Uterus (tissue), 4 donors: ENCODE results near the gene SLC6A19. TPM values are rescaled to one million over a fixed set of nuclear protein-coding genes. Genes with fewer than 3 reads are reported as not detected.

Experiments used
- DNase-seq, 2 donors: peaks; one replicate each; pipeline ENCODE4 v3.0.0-alpha.2; 2019 to 2020
- H3K27ac ChIP-seq, 2 donors: fragments of 200-600 bp; sonication (generic); 1 replicate in 1 of 2; 2 replicates in 1 of 2; pipeline ENCODE4 v1.5.1; 2016 to 2018
- H3K27me3 ChIP-seq, 2 donors: fragments of 200-600 bp; sonication (generic); one replicate each; pipeline ENCODE4 v1.5.1; 2018 to 2019; ENCODE audit warnings: control low read depth in 1 of 2
- H3K36me3 ChIP-seq, 2 donors: fragments of 200-600 bp; sonication (generic); one replicate each; pipeline ENCODE4 v1.5.1; 2019; ENCODE audit warnings: control low read depth in 1 of 2
- H3K4me1 ChIP-seq, 2 donors: fragments of 200-600 bp; sonication (generic); one replicate each; pipeline ENCODE4 v1.5.1; 2018 to 2019; ENCODE audit warnings: control low read depth in 1 of 2
- H3K4me3 ChIP-seq, 2 donors: fragments of 200-600 bp; sonication (generic); 1 replicate in 1 of 2; 2 replicates in 1 of 2; pipeline ENCODE4 v1.5.1; 2018 to 2019; ENCODE audit warnings: mild to moderate bottlenecking in 1 of 2
- H3K9me3 ChIP-seq, 2 donors: fragments of 200-600 bp; sonication (generic); one replicate each; pipeline ENCODE4 v1.5.1; 2019; ENCODE audit warnings: control low read depth in 1 of 2
- POLR2A ChIP-seq, 2 donors: fragments of 450-650 bp; IDR thresholded peaks; one replicate each; pipeline ENCODE4 v1.6.1; 2016; ENCODE audit warnings: antibody characterized with exemption in 2 of 2, mild to moderate bottlenecking in 1 of 2, moderate library complexity in 1 of 2
- intact Hi-C: fragments of 100-400 bp; cut with DNase I; formaldehyde crosslinking; loops from one replicate; pipeline ENCODE4 v1.15.1; 2023; ENCODE audit warnings: low total_unique reads
- total RNA-seq, 4 donors: library from RNA; depleted of rRNA in 3 of 4; stranded (reverse); fragments of >200 nt in 3 of 4; gene quantifications; one replicate each; pipeline versions ENCODE4 v1.1.0 to v1.2.4, GENCODE V29; 2014 to 2023
- TF ChIP-seq, protein P1 (sequence below), 4 experiments: fragments of 200-600 bp in 2 of 4; fragments of 450-650 bp in 2 of 4; sonication (generic) in 2 of 4; IDR thresholded peaks; one replicate each; pipeline ENCODE4 v1.5.1; 2016 to 2019; ENCODE audit warnings: antibody characterized with exemption in 4 of 4, mild to moderate bottlenecking in 2 of 4, moderate library complexity in 1 of 4
- donor health status: DM: yes; HTN: yes; CAD: no.

Gene SLC6A19
- total RNA-seq, 4 donors from 2014 or later, result under 0.01 TPM; not detected in 3

DNA sequence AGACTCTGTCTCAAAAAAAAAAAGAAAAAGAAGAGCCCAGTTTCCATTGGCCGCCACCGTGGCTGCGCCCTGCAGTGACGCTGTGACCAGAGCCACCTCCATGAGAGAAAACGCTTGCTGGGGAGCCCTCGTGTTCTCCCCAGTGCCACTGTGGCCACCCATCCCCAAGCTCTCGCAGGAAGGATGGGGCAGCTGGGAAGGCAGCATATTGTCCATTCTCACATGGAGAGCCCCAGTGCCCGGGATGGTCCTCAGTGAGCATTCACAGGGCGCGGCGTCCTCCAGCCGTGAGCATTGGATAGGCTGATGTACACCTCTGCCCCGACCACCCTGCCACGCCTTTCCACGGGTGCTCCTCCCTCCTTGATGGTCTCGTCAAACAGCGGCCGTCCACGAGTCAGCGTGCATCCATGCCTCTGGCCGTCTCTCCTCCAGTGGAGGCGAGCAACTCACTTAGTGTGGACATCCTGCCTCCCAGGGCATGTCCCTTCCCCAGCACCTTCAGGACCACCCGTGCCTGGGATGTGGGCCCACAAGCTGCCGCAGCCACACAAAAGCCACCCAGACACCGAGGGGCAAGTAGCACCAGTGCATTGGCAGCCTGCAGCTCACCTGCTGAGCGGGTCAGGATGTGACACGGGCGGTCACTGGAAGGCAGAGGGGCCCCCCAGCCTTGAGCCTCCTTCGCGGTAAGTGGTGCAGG lies 23.4 kb upstream of the SLC6A19 start:
- Histone ChIP-seq H3K4me3 (no peak overlapping the region), H3K4me1 (no peaks in the 10 kb centered on the region), H3K27ac (no peak overlapping the region), H3K36me3 (no peaks in the 10 kb centered on the region), H3K9me3 (no peaks in the 10 kb centered on the region), H3K27me3 (no peaks in the 10 kb centered on the region)
- intact Hi-C loops, result no loop called here
- no peak for DNase-seq
- TF ChIP-seq, protein P1, sequence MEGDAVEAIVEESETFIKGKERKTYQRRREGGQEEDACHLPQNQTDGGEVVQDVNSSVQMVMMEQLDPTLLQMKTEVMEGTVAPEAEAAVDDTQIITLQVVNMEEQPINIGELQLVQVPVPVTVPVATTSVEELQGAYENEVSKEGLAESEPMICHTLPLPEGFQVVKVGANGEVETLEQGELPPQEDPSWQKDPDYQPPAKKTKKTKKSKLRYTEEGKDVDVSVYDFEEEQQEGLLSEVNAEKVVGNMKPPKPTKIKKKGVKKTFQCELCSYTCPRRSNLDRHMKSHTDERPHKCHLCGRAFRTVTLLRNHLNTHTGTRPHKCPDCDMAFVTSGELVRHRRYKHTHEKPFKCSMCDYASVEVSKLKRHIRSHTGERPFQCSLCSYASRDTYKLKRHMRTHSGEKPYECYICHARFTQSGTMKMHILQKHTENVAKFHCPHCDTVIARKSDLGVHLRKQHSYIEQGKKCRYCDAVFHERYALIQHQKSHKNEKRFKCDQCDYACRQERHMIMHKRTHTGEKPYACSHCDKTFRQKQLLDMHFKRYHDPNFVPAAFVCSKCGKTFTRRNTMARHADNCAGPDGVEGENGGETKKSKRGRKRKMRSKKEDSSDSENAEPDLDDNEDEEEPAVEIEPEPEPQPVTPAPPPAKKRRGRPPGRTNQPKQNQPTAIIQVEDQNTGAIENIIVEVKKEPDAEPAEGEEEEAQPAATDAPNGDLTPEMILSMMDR (IDR thresholded peaks at IDR 0.05), result no peak

DNA sequence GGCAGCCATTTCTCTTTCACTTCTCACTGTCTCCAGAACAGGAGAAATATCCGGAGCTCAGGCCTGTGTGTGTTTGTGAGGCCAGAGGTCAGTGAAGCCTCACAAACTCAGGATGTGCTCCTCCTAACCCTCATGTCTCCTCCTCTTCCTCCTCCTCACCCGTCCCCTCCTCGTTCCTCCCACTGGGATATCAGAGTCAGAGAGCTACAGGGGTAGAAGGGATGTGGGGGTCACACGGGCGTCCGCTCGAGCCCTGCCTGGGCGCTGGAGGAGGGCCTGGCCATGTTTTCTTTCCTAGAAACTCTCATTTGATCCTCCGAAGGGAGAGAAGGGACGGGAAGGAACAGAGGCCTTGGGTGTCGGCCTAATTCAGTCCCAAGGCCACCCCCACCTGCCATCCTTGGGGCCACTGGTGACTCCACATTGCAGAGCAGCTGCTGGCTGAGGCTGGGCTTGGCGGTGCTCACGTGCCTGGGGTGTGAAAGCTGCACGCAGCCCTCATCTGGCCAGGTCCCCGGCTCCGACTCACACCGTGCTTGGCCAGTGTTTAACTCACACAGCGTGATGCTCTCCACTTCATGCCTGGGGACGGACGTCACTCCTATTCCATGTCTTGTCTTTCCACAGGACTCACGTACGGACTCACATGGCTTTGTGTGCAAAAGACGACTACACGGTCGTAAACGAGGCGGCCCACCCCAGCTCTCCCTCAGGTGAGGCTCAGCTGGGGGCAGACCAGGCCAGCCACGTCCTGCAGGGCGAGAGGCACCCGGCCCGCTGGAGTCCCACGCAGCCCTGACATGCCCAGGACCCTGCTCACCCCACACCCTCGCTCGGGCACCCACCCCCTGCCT lies 22.6 kb upstream of the SLC6A19 start:
- TF ChIP-seq, protein P1 (IDR thresholded peaks at IDR 0.05), result no peak
- TF ChIP-seq POLR2A (IDR thresholded peaks at IDR 0.05), result no peak
- Histone ChIP-seq H3K27me3 (no peaks in the 10 kb centered on the region), H3K4me1 (no peaks in the 10 kb centered on the region), H3K4me3 (no peak overlapping the region), H3K27ac (no peak overlapping the region), H3K9me3 (no peaks in the 10 kb centered on the region), H3K36me3 (no peaks in the 10 kb centered on the region)
- intact Hi-C loops, result no loop called here
- DNase-seq, result no peak

DNA sequence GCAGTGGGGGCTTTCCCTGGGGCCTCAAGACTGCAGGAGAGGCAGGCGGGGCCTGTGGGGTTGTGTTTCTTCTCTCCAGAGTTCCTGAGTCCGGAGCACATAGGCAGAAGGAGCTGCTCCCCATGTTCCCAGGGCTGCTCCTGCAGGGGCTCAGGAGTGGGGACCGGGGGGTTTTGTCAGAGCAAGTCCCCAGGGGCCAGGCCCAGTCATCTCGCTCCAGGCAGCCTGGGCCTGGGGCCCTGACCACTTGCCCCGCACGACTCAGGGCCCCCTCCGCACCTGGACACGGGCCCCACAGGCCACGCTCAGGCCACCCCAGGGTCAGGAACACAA lies 22.0 kb upstream of the SLC6A19 start:
- Histone ChIP-seq H3K36me3 (no peaks in the 10 kb centered on the region), H3K9me3 (no peaks in the 10 kb centered on the region), H3K4me1 (no peaks in the 10 kb centered on the region), H3K27me3 (no peaks in the 10 kb centered on the region), H3K4me3 (no peak overlapping the region), H3K27ac (no peak overlapping the region)
- no peak for DNase-seq
- intact Hi-C loops, result no loop called here
- TF ChIP-seq, protein P1 (IDR thresholded peaks at IDR 0.05), result no peak
- TF ChIP-seq POLR2A (IDR thresholded peaks at IDR 0.05), result no peak

DNA sequence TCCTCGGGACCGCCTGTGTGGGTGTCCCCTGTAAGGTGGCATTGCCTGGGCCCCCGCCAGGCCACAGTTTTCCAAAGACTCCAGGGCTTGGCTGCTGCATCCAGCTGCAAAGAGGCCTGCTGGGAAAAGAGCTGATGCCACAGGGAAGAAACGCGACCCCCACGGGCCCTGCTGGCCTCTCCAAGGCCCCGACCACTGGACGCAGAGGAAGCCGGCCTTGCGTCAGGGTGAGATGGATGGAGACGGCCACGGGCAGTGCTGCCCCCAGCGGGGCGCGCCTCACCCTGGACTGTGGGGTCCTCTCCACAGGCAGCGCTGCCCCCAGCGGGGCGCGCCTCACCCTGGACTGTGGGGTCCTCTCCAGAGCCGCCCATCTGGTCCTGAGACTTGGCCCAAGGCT lies 21.3 kb upstream of the SLC6A19 start:
- DNase-seq, result no peak
- Histone ChIP-seq H3K9me3 (no peaks in the 10 kb centered on the region), H3K36me3 (no peaks in the 10 kb centered on the region), H3K27ac (no peak overlapping the region), H3K4me1 (no peaks in the 10 kb centered on the region), H3K27me3 (no peaks in the 10 kb centered on the region), H3K4me3 (no peak overlapping the region)
- intact Hi-C loops, result no loop called here
- TF ChIP-seq, protein P1 (IDR thresholded peaks at IDR 0.05), result no peak
- TF ChIP-seq POLR2A (IDR thresholded peaks at IDR 0.05), result no peak

DNA sequence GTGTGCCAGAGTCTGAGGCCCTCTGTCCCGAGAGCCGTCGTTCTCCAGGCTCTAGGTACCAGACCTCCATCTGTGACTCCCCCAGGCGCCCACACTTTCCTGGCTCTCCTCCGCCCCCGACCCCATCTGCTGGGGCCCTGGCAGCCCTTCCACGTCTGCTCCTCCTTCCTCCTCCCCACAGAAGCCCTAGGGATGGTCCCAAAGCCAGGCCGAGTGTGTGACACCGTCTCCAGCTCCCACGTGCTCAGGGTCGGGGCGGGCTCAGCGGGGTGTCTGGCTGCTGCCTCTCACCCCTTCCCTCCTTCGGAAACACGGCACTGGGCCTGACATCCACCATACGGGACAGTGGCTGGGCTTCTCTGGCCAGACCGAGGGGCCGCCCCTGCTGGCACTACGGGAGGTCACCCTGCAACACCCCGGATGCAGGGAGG lies 20.5 kb upstream of the SLC6A19 start:
- Histone ChIP-seq H3K9me3 (no peaks in the 10 kb centered on the region), H3K36me3 (no peaks in the 10 kb centered on the region), H3K4me3 (no peak overlapping the region), H3K4me1 (no peaks in the 10 kb centered on the region), H3K27me3 (no peaks in the 10 kb centered on the region), H3K27ac (no peak overlapping the region)
- TF ChIP-seq, protein P1 (IDR thresholded peaks at IDR 0.05), result no peak
- TF ChIP-seq POLR2A (IDR thresholded peaks at IDR 0.05), result no peak
- intact Hi-C loops, result no loop called here
- DNase-seq, result no peak
